Anterior cingulate cortex (tissue), 58 donors: ENCODE data around the gene EVI2B.
A peak's percentile ranks its signal among the peaks of the same experiment; 100 is the strongest.
"Not testable (repeated sequence)": the region's sequence is repeated elsewhere in the genome, so short reads cannot be mapped to it uniquely, and the experiment has no call there.

Experiments
- DNase-seq, 58 donors: peaks; one replicate each; lab custom pipeline; 2025; lab: John Stamatoyannopoulos, UW

Gene EVI2B

DNA sequence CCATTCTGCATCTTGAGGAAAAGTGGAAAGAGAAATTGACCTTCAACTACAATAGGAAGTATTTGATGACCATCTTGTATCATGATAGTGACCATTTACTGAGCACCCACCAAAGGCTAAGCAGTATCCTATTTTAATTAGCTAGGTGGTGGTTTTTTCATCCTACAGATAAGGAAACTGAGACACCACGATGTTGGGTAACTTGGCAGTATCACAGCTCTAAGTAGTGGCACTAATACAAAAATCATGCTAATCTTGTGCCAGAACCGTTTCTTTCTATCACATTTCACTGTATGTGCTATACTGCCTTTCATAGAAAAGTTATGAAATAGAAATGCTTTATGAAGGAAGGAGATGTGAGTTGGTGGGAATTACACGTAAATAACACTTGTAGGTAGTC, 2.3 kb downstream of the EVI2B start:
- no peak for DNase-seq

GRCh38 chr17:31310886-31311285, 3.0 kb downstream of the EVI2B start:
- no peak for DNase-seq

GRCh38 chr17:31310260-31310659, 3.6 kb downstream of the EVI2B start:
- DNase-seq = no peak

DNA sequence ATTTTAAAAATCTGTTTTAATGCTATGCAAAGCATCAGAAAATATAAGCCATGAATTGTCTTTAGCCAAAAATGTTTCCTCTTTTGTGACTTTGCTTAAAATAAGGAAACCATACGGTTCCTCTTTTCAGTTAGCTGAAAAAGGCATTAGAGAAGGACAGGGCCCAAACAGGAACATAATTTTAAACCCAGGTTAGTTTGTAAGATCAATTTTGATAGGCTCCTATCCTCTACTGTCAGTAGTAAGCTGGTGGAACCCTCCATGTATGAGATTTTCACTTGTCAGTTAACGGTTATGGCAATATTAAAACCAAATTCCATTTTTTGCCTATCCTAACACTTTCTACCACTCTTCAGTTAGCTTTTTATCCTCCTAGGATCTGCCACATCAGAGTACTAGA, 4.3 kb downstream of the EVI2B start:
- DNase-seq = no peak

- no peak for DNase-seq
These were observed 5.2 kb downstream of the EVI2B start for GRCh38 chr17:31308372-31309334.

DNA sequence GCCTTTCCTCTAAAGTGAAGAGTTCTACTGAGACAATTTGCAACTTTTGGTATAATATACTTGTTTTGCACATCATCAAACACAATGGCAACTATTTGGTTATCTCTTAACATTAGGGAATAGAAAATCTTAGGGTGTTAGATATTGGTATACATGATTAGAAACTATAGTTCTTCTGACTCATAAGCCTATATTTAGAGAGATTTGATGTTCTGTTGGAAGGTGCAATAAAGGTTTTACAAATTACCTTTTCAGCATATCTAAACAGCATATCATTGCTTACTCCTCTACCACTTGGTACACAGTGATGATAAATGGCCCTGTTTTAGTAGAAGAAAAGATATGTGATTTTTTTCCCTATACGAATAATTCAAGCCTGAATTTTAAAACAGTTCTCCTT, 6.2 kb downstream of the EVI2B start:
- DNase-seq = no peak

- no peak for DNase-seq
These were observed 14.2 kb downstream of the EVI2B start for GRCh38 chr17:31299624-31300023.

DNA sequence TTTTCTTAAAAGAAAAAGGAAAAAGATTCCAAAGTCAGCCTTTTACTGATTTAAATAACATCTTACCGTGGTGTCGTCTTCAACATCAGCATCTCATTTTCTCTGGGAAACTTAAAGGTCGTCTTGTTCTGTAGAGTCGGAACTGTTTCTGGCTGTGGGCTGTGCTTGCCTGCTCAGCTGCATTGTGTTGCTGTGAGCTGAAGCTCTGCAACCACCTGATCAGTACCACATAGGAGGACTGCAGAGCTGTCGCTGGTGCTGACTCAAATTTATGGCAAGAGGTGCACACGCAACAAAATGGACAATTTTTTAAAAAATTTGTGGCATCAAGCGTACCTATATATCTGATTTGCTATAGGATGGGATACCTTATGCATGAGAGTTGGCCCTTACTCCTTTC, 16.8 kb downstream of the EVI2B start, which contains the start of gene OMG:
TSS of gene OMG (minus strand) at position 150 of the 400 bp plus-strand sequence. CDS start 908 bp downstream, outside the sequence.
- peak in 52 of 58 donors; percentile 25 to 87 (median 64) for DNase-seq

GRCh38 chr17:31296142-31296541, 17.7 kb downstream of the EVI2B start:
- peak in 4 of 58 donors; percentile 2 to 72 (median 12) for DNase-seq

- DNase-seq = no peak
These were observed 18.4 kb downstream of the EVI2B start for GRCh38 chr17:31295489-31295871.

DNA sequence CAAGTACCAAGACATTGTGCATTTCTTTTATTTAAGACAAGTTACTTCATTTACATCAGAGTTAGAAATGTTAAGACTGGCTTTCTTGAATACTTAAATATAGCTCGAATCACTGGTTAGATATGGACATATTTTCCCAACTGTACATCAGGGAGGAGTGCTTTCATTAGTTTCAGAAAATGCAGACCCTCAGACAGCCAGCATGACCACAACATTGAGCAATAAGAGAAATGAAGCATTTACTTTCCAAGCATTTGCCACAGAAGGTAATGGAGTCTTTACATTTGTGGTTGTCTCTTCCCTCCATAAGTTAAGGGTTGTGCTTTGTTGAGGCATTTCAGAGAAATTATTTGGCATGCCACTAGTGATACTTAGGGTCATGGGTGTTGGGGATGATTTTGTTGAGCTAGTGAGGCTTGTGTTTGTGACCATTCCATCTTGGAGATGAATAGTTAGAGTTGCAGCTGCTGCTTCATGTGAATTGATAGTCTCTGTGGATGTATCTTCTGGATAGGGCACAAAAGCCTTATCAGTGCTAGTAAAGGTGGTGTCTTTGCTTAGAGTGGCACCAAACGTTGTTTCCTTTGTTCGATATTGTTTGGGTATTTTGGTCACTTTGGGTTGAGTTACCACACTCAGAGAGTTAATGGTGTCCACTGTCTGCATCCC, 18.9 kb downstream of the EVI2B start:
- peak in 2 of 58 donors; percentile 0 to 2 for DNase-seq

DNA sequence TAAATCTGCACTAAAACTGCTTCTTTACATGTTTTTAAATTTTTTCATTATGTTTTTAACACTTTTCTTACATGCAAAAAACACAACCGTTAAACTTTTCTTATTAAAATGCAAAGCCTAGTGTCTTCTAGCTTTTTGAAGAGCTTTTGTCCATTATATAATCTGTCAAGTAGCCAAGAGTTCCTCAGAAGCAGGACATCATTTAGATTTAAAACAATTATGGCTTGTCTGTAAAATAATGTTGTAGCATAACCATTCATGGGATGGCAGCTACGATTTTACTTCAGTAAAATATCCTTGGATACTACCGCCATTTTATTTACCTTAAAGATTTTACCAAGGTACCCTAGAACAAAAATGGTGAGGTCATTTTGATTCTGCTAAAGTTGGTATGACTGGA, 19.6 kb downstream of the EVI2B start:
- DNase-seq = no peak

- DNase-seq = no peak
These were observed 20.3 kb downstream of the EVI2B start for GRCh38 chr17:31293581-31293980.

- DNase-seq = no peak
These were observed 22.0 kb downstream of the EVI2B start for GRCh38 chr17:31291820-31292219.

DNA sequence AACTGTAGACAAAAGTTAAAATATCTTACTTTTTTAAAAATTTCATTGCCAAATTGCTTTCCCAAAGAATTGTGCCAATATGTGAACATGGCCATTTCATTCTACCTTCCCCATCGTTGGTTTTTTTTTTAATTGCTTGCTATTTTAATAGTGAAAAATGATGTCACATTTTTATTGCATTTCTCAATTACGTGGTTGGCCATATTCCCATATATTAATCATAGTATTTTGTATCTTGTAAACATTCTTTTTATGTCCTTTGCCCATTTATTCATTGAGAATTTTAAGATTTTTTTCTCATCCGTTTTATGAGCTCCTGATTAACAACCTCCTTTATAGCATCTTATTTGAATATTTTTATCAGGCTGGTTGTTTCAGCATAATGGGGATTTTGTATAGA, 24.1 kb downstream of the EVI2B start:
- no peak for DNase-seq

DNA sequence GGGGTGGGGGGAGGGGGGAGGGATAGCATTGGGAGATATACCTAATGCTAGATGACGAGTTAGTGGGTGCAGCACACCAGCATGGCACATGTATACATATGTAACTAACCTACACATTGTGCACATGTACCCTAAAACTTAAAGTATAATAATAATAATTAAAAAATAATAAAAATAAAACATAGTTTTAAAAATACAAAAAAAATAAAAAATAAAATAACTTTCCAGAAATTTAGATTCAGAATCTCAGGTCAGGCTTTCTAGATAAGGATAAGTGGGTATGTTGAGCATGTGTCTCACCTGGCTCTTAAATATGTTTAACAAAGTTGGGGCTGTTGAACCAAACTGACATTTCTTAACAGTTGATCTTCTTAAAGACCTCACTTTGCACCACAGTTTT, 25.9 kb downstream of the EVI2B start:
- DNase-seq = not testable (repeated sequence)

DNA sequence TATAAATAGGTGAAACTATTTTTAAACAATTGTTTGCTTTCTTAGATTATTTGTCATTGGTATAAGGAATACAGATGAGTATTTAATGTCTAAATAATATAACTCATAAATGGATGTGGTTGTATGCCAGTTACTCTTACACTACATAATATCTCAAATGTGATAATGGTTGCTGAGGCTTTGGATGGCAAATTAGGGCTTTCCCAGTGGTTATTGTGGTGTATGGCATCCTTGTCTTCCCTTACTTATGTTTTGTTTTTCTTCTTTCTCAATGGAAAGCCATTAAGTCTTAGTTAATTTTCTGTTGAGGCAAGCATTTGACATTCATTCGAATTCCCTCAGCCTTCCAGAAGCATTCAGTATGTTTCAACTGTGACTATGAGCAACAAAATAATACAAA, 27.3 kb downstream of the EVI2B start:
- DNase-seq = no peak

DNA sequence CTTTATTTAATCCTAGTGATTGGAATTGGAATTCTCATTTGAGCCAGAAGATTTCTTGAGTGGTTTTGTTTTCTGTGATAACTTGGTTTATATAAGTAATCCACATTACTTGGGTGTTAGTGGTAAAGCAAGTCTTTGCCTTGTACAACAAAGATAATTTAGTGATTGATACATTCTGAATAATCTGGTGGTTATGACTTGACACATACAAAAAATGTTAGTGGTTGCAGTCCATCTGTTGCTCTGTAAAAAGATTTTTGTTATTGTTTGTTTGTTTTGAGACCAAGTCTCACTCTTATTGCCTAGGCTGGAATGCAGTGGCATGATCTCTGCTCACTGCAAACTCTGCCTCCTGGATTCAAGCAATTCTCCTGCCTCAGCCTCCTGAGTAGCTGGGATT, 30.0 kb downstream of the EVI2B start:
- DNase-seq = no peak

GRCh38 chr17:31281061-31281460, 32.8 kb downstream of the EVI2B start:
- DNase-seq = no peak

GRCh38 chr17:31279401-31279800, 34.5 kb downstream of the EVI2B start:
- DNase-seq = no peak

DNA sequence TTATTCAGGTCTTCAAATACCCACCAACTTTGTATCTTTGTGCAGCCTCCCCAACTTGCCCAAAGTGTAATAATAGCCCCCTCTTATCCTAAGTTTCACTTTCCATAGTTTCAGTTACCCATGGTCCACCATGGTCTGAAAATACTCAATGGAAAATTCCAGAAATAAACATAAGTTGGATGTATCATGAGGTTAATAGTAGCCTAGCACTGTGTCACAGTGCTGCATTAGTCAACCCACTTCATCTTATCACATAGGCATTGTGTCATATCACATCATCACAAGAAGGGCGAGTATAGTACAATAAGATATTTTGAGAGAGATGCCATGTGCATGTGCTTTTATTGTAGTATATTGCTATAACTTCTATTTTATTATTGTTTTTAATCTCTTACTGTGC, 38.7 kb downstream of the EVI2B start:
- DNase-seq = no peak

GRCh38 chr17:31274252-31274651, 39.6 kb downstream of the EVI2B start:
- no peak for DNase-seq
